ENCODE results near the gene UCP1.

The UCP1 gene

GRCh38 chr4:140571620-140572019 lies 2.9 kb upstream of the UCP1 start:
- Histone ChIP-seq H3K27me3 (peaks cover 97% of the 10 kb centered on the region), H3K36me3 (no peaks in the 10 kb centered on the region), H3K4me1 (ENCODE audit: control insufficient read depth in 1 of 2, insufficient read depth in 1 of 2, low read depth in 1 of 2, low read length in 1 of 2) (peaks cover 6 to 10% of the 10 kb centered on the region in 2 experiments), H3K27ac (no peak overlapping the region), H3K9me3 (no peaks in the 10 kb centered on the region), H3K4me3 (ENCODE audit: low read depth in 1 of 2, low read length in 1 of 2) (no peak overlapping the region)
- TF ChIP-seq CTCF (IDR thresholded peaks at IDR 0.05) = no peak

- Histone ChIP-seq H3K4me3 (ENCODE audit: low read depth in 1 of 2, low read length in 1 of 2) (no peak overlapping the region), H3K27me3 (peaks cover 100% of the 10 kb centered on the region)
These were observed 512 bp upstream of the UCP1 start for GRCh38 chr4:140569307-140569638.

GRCh38 chr4:140559696-140560095 lies 9.1 kb downstream of the UCP1 start:
- Histone ChIP-seq H3K4me3 (ENCODE audit: low read depth in 1 of 2, low read length in 1 of 2) (no peak overlapping the region), H3K36me3 (no peaks in the 10 kb centered on the region), H3K27me3 (peaks cover 39% of the 10 kb centered on the region), H3K27ac (no peak overlapping the region), H3K9me3 (no peaks in the 10 kb centered on the region), H3K4me1 (ENCODE audit: control insufficient read depth in 1 of 2, insufficient read depth in 1 of 2, low read depth in 1 of 2, low read length in 1 of 2) (no peaks in the 10 kb centered on the region)
- TF ChIP-seq CTCF (IDR thresholded peaks at IDR 0.05) = no peak

More at GRCh38 chr4:140569307-140569638, 512 bp upstream of the UCP1 start:
- no peaks in the 10 kb centered on the region for H3K9me3 ChIP-seq
- peaks cover 6 to 10% of the 10 kb centered on the region in 2 experiments for H3K4me1 ChIP-seq (ENCODE audit: control insufficient read depth in 1 of 2, insufficient read depth in 1 of 2, low read depth in 1 of 2, low read length in 1 of 2)
- TF ChIP-seq CTCF (IDR thresholded peaks at IDR 0.05) = no peak
- H3K36me3 ChIP-seq = no peaks in the 10 kb centered on the region
- H3K27ac ChIP-seq = no peak overlapping the region

- H3K4me3 ChIP-seq (ENCODE audit: low read depth in 1 of 2, low read length in 1 of 2) = no peak overlapping the region
- H3K36me3 ChIP-seq = peaks cover 6% of the 10 kb centered on the region
- no peaks in the 10 kb centered on the region for H3K4me1 ChIP-seq (ENCODE audit: control insufficient read depth in 1 of 2, insufficient read depth in 1 of 2, low read depth in 1 of 2, low read length in 1 of 2)
These were observed 10.8 kb downstream of the UCP1 start for GRCh38 chr4:140557831-140558435.

GRCh38 chr4:140556372-140557085 lies 12.2 kb downstream of the UCP1 start:
- no peak for TF ChIP-seq CTCF (IDR thresholded peaks at IDR 0.05)
- H3K36me3 ChIP-seq = peaks cover 14% of the 10 kb centered on the region
- no peaks in the 10 kb centered on the region for H3K4me1 ChIP-seq (ENCODE audit: control insufficient read depth in 1 of 2, insufficient read depth in 1 of 2, low read depth in 1 of 2, low read length in 1 of 2)

More at GRCh38 chr4:140557831-140558435, 10.8 kb downstream of the UCP1 start:
- no peaks in the 10 kb centered on the region for H3K9me3 ChIP-seq
- peaks cover 26% of the 10 kb centered on the region for H3K27me3 ChIP-seq
- no peak overlapping the region for H3K27ac ChIP-seq
- TF ChIP-seq CTCF (IDR thresholded peaks at IDR 0.05) = no peak

More at GRCh38 chr4:140556372-140557085, 12.2 kb downstream of the UCP1 start:
- Histone ChIP-seq H3K9me3 (no peaks in the 10 kb centered on the region), H3K27ac (no peak overlapping the region), H3K27me3 (peaks cover 16% of the 10 kb centered on the region), H3K4me3 (ENCODE audit: low read depth in 1 of 2, low read length in 1 of 2) (no peak overlapping the region)

Measured in neutrophil (primary cell).